ENCODE data around the gene TVP23C. TPM values are rescaled to one million over a fixed set of nuclear protein-coding genes. Genes with fewer than 3 reads are reported as not detected.

TVP23C gene
- total and polyA plus RNA-seq, 2 experiments from 2014 or later = 10.4 to 31.7 TPM

DNA sequence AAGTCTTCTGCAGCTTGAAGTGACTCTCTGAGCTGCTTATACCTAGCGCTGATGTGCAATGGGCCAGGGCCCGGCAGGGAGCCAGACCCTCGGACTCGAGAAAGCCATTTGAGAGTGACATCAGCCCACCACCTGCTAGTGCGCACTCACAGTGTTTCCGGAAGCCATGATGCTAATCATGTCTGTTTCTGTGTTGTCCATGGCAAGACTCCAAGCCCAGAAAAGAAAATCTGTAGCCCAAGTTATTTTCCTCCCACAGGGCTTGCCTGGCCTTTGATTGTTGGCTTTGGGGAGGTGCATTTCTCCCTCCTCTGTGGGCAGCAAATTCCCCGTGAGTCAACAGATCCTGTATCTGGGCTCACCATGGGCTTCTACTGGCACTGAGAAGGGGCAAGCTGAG, 94.0 kb downstream of the TVP23C start:
- Histone ChIP-seq H3K9me2 (ENCODE audit: insufficient read depth) (0 out of 2 replicates have a peak, but pooled peaks cover 3% of the 10 kb centered on the region), H3F3A (replicated peaks; ENCODE audit: low read depth) (0 out of 2 replicates have a peak, but pooled peaks cover 4% of the 10 kb centered on the region), H2AFZ (no peak overlapping the region), H3K27me3 (ENCODE audit: insufficient read depth) (no peaks in the 10 kb centered on the region), H3K4me3 (no peak overlapping the region), H3K4me2 (no peak overlapping the region), H3K36me3 (ENCODE audit: insufficient read depth) (no peaks in the 10 kb centered on the region), H3K4me1 (ENCODE audit: insufficient read depth) (peaks cover 9% of the 10 kb centered on the region), H3K79me2 (replicated peaks; ENCODE audit: insufficient read depth) (no peaks in the 10 kb centered on the region), H3K27ac (ENCODE audit: low read depth) (no peak overlapping the region), H4K20me1 (replicated peaks; ENCODE audit: insufficient read depth) (no peaks in the 10 kb centered on the region)
- DNase-seq (ENCODE audit: low spot score) = no peak
- Mint-ChIP-seq H3K36me3 (ENCODE audit: low read depth) (peaks cover 4% of the 10 kb centered on the region; the same call in 1 of the 3 replicates), H3K9me3 (no peaks in the 10 kb centered on the region), H3K4me3 (no peak overlapping the region), H3K4me1 (peaks cover 6% of the 10 kb centered on the region), H3K27me3 (ENCODE audit: insufficient read depth, low read depth, poor library complexity) (peaks cover 5% of the 10 kb centered on the region), H3K27ac (no peak overlapping the region)
- TF ChIP-seq ZNF114 (CRISPR knock-in tag; IDR thresholded peaks at IDR 0.05) = no peak
- TF ChIP-seq, protein P1, sequence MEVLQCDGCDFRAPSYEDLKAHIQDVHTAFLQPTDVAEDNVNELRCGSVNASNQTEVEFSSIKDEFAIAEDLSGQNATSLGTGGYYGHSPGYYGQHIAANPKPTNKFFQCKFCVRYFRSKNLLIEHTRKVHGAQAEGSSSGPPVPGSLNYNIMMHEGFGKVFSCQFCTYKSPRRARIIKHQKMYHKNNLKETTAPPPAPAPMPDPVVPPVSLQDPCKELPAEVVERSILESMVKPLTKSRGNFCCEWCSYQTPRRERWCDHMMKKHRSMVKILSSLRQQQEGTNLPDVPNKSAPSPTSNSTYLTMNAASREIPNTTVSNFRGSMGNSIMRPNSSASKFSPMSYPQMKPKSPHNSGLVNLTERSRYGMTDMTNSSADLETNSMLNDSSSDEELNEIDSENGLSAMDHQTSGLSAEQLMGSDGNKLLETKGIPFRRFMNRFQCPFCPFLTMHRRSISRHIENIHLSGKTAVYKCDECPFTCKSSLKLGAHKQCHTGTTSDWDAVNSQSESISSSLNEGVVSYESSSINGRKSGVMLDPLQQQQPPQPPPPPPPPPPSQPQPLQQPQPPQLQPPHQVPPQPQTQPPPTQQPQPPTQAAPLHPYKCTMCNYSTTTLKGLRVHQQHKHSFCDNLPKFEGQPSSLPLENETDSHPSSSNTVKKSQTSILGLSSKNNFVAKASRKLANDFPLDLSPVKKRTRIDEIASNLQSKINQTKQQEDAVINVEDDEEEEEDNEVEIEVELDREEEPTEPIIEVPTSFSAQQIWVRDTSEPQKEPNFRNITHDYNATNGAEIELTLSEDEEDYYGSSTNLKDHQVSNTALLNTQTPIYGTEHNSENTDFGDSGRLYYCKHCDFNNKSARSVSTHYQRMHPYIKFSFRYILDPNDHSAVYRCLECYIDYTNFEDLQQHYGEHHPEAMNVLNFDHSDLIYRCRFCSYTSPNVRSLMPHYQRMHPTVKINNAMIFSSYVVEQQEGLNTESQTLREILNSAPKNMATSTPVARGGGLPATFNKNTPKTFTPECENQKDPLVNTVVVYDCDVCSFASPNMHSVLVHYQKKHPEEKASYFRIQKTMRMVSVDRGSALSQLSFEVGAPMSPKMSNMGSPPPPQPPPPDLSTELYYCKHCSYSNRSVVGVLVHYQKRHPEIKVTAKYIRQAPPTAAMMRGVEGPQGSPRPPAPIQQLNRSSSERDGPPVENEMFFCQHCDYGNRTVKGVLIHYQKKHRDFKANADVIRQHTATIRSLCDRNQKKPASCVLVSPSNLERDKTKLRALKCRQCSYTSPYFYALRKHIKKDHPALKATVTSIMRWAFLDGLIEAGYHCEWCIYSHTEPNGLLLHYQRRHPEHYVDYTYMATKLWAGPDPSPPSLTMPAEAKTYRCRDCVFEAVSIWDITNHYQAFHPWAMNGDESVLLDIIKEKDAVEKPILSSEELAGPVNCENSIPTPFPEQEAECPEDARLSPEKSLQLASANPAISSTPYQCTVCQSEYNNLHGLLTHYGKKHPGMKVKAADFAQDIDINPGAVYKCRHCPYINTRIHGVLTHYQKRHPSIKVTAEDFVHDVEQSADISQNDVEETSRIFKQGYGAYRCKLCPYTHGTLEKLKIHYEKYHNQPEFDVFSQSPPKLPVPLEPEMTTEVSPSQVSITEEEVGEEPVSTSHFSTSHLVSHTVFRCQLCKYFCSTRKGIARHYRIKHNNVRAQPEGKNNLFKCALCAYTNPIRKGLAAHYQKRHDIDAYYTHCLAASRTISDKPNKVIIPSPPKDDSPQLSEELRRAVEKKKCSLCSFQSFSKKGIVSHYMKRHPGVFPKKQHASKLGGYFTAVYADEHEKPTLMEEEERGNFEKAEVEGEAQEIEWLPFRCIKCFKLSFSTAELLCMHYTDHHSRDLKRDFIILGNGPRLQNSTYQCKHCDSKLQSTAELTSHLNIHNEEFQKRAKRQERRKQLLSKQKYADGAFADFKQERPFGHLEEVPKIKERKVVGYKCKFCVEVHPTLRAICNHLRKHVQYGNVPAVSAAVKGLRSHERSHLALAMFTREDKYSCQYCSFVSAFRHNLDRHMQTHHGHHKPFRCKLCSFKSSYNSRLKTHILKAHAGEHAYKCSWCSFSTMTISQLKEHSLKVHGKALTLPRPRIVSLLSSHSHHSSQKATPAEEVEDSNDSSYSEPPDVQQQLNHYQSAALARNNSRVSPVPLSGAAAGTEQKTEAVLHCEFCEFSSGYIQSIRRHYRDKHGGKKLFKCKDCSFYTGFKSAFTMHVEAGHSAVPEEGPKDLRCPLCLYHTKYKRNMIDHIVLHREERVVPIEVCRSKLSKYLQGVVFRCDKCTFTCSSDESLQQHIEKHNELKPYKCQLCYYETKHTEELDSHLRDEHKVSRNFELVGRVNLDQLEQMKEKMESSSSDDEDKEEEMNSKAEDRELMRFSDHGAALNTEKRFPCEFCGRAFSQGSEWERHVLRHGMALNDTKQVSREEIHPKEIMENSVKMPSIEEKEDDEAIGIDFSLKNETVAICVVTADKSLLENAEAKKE (CRISPR knock-in tag; IDR thresholded peaks at IDR 0.05) = no peak
- TF ChIP-seq, protein P2, sequence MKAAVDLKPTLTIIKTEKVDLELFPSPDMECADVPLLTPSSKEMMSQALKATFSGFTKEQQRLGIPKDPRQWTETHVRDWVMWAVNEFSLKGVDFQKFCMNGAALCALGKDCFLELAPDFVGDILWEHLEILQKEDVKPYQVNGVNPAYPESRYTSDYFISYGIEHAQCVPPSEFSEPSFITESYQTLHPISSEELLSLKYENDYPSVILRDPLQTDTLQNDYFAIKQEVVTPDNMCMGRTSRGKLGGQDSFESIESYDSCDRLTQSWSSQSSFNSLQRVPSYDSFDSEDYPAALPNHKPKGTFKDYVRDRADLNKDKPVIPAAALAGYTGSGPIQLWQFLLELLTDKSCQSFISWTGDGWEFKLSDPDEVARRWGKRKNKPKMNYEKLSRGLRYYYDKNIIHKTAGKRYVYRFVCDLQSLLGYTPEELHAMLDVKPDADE (IDR thresholded peaks at IDR 0.05) = no peak
- no peak for TF ChIP-seq EZH2phosphoT487 (IDR thresholded peaks at IDR 0.05; ENCODE audit: unreplicated experiment)
- TF ChIP-seq ZNF331 (CRISPR knock-in tag; IDR thresholded peaks at IDR 0.05; ENCODE audit: low read depth) = no peak
- TF ChIP-seq STAT1 (IDR thresholded peaks at IDR 0.05; ENCODE audit: unreplicated experiment) = no peak
- TF ChIP-seq JUNB (IDR thresholded peaks at IDR 0.05; ENCODE audit: unreplicated experiment) = no peak
- TF ChIP-seq CTCF (conservative IDR thresholded peaks at IDR 0.05; ENCODE audit: low read depth in 2 of 2) = no peak
- TF ChIP-seq NANOG (IDR thresholded peaks at IDR 0.05; ENCODE audit: borderline replicate concordance) = no peak
- TF ChIP-seq EZH2 (IDR thresholded peaks at IDR 0.05; ENCODE audit: low read depth, unreplicated experiment) = no peak
- no peak for TF ChIP-seq CREB1 (CRISPR knock-in tag; IDR thresholded peaks at IDR 0.05; ENCODE audit: low read depth)
- ATAC-seq = no peak
